ENCODE data around the gene ZNF695. TPM values are rescaled to one million over a fixed set of nuclear protein-coding genes. Genes with fewer than 3 reads are reported as not detected.
A peak's percentile ranks its signal among the peaks of the same experiment; 100 is the strongest.
"Not testable (repeated sequence)": the region's sequence is repeated elsewhere in the genome, so short reads cannot be mapped to it uniquely, and the experiment has no call there.

ZNF695 gene
- 0.90 TPM for polyA plus RNA-seq (ENCODE audit: insufficient read length)

- peak; percentile 83 for DNase-seq (ENCODE audit: low read depth)
These were observed at the start of gene ZNF695 for GRCh38 chr1:247007511-247008405. ZNF695 (minus strand) TSS chr1:247008057; CDS start chr1:247007908, 149 bp downstream.

GRCh38 chr1:247056071-247056470 lies 48.2 kb upstream of the ZNF695 start:
- DNase-seq (ENCODE audit: low read depth) = no peak

DNA sequence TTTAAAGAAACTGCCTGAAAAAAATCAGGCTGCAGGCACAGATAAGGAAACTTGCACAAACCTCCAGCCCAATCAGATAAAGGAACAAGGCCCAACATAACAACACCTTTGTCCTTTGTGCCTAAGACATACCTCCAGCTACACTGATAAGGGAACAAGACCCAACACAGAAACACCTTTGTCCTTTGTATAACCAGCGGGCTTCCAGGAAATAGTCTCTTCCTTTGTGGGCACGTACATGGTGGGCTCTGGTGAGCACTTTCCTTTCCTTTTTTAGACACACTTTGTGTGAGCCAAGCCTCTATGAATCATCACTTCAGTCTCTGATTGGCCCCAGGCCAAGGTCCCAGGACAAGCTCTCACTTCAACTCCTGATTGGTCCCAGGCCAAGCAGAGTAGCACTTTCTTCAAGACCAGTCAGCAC lies 47.1 kb upstream of the ZNF695 start:
- no peak for DNase-seq (ENCODE audit: low read depth)

GRCh38 chr1:247047702-247048101 lies 39.8 kb upstream of the ZNF695 start:
- DNase-seq (ENCODE audit: low read depth) = no peak

GRCh38 chr1:247047260-247047659 lies 39.4 kb upstream of the ZNF695 start:
- no peak for DNase-seq (ENCODE audit: low read depth)

DNA sequence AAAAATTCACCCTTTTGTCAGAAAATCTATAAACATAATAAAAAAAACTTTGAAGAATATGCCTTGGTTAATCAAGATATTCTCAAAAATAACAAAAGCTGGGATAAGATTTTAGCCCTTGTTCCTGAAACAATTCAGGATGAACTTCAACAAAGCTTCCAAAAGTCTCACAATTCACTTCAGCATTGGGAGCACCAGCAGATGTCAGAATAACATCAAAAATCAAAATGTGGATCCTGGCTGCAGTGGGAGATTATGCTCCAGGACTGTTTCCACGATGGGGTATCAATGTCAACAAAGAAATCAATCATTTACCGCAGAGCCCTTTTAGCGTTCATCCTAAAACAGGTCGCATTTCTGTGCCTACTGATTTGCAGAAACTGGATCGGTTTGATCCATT lies 35.5 kb upstream of the ZNF695 start:
- DNase-seq (ENCODE audit: low read depth) = no peak

- no peak for DNase-seq (ENCODE audit: low read depth)
These were observed 29.9 kb upstream of the ZNF695 start for GRCh38 chr1:247037511-247038320.

DNA sequence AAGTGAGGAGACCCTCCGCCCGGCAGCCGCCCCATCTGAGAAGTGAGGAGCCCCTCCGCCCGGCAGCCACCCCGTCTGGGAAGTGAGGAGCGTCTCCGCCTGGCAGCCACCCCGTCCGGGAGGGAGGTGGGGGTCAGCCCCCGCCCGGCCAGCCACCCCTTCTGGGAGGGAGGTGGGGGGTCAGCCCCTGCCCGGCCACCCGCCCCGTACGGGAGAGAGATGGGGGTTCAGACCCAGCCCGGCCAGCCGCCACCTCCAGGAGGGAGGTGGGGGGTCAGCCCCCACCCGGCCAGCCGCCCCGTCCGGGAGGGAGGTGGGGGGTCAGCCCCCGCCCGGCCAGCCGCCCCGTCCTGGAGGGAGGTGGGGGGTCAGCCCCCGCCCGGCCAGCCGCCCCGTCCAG lies 24.4 kb upstream of the ZNF695 start:
- DNase-seq (ENCODE audit: low read depth) = not testable (repeated sequence)

- DNase-seq (ENCODE audit: low read depth) = not testable (repeated sequence)
These were observed 16.8 kb upstream of the ZNF695 start for GRCh38 chr1:247024658-247025057.

- no peak for DNase-seq (ENCODE audit: low read depth)
These were observed 5.5 kb upstream of the ZNF695 start for GRCh38 chr1:247013391-247013790.

DNA sequence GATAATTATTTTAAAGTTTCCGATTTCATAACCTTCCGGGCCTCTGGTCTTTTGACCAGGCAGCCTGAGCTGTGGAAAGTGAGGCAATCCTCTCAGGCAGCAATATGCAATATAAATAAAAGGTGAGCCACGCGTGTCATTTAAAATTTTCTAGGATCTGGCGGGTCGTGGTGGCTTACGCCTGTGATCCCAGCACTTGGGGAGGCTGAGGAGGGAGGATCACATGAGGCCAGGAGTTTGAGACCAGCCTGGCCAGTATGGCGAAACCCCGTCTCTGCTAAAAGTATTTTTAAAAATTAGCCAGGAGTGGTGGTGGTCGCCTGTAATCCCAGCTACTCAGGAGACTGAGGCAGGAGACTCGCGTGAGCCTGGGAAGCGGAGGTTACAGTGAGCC lies 546 bp upstream of the ZNF695 start:
- DNase-seq (ENCODE audit: low read depth) = no peak

GRCh38 chr1:247004081-247004480 lies 3.8 kb downstream of the ZNF695 start:
- not testable (repeated sequence) for DNase-seq (ENCODE audit: low read depth)

DNA sequence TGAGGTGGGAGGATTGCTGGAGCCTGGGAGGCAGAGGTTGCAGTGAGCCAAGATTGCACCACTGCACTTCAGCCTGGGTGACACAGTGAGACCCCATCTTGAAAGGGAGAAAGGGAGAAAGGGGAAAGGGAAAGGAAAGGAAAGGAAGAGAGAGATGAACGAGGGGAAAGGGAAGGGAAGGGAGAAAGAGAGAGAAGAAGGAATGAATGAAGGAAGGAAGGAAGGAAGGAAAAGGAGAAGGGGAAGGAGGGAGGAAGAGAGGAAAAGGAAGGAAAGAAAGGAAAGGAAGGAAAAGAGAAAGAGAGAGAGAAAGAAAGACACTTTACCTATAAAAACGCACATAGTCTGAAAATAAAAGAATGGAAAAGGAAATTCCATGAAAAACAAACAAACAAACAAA lies 18.0 kb downstream of the ZNF695 start:
- no peak for DNase-seq (ENCODE audit: low read depth)

GRCh38 chr1:246988316-246988715 lies 19.5 kb downstream of the ZNF695 start:
- no peak for DNase-seq (ENCODE audit: low read depth)

DNA sequence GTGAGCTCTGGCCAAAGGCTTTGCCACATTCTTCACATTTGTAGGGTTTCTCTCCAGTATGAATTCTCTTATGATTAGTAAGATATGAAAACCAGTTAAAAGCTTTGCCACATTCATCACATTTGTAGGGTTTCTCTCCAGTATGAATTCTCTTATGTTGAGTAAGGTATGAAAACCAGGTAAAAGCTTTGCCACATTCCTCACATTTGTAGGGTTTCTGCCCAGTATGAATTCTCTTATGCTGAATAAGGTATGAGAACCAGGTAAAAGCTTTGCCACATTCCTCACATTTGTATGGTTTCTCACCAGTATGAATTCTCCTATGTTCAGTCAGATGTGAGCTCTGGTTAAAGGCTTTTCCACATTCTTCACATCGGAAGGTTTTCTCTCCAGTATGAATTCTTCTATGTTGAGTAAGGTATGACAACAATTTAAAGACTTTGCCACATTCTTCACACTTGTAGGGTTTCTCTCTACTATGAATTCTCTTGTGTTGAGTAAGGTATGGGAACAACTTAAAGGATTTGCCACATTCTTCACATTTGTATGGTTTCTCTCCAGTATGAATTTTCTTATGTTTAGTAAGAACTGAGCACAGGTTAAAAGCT lies 20.7 kb downstream of the ZNF695 start:
- no peak for DNase-seq (ENCODE audit: low read depth)

GRCh38 chr1:246978785-246979184 lies 29.1 kb downstream of the ZNF695 start:
- no peak for DNase-seq (ENCODE audit: low read depth)

- DNase-seq (ENCODE audit: low read depth) = no peak
These were observed 29.6 kb downstream of the ZNF695 start for GRCh38 chr1:246978281-246978680.

DNA sequence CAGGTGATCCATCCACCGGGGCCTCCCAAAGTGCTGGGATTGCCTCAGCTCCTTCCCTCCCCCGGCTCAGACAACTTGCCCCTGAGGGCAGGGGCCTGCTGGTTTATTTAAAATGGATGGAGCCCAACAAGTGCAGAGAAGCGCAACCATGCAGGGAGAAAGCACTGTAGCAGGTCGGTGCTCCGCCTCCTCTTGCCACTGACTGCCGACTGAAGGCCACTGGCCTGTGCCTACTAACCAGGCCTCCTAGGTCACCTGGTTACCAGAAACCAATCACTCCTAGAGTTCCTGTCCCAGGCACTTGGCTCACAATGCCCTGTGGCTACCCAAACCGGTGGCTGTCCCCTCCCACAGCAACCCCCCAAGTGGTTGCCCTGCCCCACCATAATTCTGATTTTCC lies 35.9 kb downstream of the ZNF695 start:
- no peak for DNase-seq (ENCODE audit: low read depth)

DNA sequence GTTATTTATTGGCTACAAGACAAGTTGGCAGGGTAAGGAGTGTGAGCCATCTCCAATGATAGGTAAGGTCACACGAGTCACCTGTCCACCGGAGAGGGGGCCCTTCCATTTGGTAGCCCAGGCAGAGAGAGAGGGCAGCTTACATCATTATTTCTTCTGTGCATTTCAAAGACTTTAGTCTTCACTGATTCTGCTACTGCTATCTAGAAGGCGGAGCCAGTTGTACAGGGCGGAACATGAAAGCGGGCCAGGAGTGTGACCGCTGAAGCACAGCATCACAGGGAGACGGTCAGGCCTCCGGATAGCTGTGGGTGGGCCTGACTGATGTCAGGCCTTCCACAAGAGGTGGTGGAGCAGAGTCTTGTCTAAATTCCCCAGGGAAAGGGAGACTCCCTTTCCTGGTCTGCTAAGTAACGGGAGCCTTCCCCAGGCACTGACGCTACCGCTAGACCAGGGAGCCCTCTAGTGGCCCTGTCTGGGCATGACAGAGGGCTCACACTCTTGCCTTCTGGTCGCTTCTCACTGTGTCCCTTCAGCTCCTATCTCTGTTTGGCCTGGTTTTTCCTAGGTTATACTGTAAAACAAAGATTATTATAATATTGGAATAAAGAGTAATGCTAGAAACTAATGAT lies 36.7 kb downstream of the ZNF695 start:
- no peak for DNase-seq (ENCODE audit: low read depth)

DNA sequence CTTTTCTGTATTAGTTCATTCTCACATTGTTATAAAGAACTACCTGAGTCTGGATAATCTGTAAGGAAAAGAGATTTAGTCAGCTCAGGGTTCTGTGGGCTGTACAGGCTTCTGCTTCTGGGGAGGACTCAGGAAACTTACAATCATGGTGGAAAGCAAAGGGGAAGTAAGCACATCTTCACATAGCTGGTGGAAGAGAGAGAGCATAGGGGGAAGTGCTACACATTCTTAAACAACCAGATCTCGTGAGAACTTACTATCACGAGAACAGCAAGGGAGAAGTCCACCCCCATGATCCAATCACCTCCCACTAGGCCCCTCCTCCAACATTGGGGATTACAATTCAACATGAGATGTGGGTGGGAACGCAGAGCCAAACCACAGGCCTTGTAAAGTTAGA lies 38.2 kb downstream of the ZNF695 start:
- no peak for DNase-seq (ENCODE audit: low read depth)

GRCh38 chr1:246966502-246966901 lies 41.4 kb downstream of the ZNF695 start:
- no peak for DNase-seq (ENCODE audit: low read depth)

All from forelimb muscle (tissue), 1 donor.